NCI-H128 (cell line): Measurements from ENCODE around the gene KCNQ1OT1.

ENCODE experiments used
- DNase-seq: peaks from one replicate; lab custom pipeline; 2025; ENCODE audit not compliant: unreplicated experiment; lab: John Stamatoyannopoulos, UW

The KCNQ1OT1 gene

DNA sequence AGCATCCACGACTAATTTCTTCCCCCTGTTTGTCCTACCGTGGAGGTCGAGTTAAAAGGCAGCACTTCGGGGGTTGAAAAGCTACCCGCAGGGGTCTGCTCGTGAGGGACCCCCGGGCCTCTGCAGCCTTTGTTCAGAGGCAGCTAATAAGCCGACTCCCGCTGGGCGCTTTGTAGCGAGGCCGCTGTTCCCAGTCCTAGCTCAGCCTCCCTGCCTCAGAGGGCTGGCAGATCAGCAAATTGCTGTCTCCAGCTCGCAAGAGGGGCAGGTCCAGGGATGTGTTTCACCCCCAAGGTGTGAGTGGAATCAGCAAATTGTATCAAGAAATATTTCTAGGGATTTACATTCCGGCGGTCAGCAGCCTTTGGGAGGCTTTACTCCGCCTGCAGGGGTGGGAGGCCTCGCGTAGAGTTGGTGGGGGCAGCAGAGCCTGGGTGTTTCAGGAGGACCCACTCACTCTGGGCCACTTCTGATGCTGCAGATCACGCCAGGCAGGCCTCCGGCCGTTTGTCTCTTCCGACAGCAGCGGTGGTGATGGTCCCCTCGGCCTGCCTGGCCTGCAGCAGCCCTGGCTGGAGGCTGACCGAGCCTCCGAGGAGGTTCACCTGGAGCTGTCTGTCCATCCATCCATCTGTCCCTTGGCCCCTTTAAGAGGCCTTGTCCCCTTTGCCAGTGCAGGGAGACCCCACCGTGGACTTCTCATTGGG is 21.6 kb upstream of the KCNQ1OT1 start:
- no peak for DNase-seq

DNA sequence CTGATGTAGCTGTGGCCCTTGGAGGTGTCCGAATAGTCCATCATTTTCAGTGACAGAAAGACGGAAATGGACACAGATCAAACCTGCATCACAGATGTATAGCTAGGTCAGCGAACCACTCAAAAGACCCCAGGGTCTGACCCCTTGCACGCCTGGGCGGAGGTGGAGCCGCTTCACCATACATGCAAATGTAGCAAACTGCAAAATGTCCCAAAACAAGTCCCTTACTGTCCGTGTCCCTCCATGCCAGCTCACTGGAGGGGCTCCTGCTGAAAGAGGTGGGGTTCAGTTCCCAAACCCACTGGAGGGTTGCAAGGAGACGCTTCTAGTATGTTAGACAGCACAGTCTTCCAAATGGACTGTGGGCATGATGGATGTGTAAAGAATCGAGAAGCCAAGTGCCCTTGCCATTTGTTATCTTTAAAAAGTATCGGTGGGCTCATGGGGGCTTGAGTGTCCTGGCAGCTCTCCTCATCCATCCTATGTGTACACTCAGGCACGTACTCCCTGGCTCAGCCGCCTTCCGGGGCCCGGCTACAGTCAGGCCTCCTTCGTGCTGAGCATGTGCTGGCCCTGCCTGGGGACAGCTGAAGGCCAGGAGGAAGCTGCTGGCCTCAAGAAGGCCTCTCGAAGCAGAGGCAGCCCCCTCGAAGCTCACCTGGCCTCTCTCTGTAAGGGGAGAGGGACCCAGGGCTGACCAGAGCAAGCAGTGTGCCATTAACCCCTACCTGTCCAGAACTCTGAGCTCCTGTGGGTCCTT is 20.2 kb upstream of the KCNQ1OT1 start:
- no peak for DNase-seq

DNA sequence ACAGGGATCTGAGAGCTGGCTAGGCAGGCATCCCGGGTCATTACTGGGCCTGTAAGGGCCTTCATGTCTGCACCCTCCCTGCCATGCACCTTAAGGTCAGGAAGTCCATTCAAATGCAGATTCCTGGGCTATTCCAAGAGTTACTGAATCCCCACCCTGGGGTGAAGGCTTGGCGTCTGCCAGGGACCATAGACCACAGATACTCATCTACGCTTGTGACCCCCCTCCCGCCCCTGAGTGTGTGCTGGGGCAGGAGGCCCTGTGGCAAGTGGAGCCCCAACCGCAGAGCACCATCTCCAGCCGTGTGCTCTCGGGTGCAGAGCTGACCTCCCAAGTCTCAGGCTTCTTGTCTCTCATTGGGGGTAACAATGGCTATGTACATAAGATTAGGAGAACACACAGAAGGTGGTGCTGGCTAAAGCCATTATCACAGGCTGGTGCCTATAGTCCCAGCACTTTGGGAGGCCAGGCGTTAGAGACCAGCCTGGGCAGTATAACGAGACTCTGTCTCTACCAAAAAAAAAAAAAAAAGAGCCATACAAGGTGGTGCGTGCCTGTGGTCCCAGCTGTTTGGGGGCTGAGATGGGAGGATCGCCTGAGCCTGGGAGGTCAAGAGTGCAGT is 19.1 kb upstream of the KCNQ1OT1 start:
- no peak for DNase-seq

DNA sequence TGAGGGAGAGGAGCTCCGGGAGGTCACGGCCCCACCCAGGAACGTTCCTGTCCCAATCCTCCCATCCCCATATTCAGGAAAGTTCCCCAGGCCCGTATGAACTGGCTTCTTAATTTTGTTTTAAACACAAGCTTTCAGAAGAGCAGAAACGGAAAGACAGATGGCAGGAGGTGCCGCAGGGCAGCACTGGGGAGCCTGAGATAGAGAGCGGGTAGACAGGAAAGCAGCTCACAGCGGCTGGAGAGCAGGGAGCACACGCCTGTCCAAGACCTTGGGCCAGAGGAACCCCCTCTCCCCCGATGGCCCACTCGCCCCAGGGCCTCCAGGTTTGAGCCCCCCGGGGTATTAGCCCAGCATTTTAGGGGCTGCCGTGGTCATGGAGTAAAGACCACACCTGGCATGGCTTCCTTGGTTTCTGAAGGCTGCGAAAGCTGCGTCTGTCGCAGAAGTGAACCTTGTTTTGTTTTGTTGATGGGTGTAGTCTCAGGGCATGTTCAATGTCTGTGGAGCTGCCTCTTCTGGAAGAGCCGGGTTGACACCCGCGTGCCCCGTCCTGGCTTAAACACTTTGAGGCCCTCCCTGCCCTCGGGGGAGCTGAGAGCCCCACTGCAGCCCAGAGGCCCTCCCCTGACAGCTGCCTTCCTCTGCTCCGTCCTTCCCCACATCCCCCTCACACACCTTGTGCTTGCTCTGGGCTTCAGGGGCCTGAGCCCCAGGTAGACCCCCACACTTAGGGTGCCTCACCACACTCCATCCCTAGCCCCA is 17.9 kb upstream of the KCNQ1OT1 start:
- DNase-seq = no peak

DNA sequence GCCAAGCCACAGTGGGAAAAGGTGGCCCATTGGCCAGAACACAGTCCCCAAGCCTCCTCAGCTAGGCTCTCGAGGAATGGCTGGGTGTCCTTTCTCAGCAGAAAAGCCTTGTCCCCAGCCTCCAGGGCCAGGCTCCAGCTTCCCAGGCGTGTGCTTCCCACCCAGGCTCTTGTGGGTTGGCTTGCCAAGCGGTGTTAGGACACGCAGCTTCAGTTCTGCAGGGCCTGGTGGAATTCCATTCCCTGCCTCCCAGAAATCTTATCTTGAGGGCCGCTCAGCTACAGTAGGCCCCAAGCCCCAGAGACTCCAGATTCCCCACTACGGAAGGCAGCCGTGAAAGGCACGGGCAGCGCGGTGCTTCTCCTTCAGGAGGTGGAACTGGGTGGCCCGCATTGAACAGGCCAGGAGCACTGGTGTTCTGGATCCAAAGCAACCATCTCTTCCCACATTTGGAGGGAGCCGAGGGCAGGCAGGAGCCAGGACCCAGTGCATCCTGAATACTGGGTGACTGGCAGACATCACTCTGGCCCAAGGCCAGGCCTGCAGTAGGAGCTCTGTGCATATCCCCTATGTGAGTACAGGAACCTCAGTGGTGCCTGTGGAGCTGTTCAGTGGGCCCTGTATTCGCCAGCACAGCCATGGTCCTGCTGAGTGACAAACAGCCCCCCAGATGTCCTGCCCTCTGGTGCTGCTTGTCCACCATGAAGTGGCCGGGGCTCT is 16.7 kb upstream of the KCNQ1OT1 start:
- no peak for DNase-seq

DNA sequence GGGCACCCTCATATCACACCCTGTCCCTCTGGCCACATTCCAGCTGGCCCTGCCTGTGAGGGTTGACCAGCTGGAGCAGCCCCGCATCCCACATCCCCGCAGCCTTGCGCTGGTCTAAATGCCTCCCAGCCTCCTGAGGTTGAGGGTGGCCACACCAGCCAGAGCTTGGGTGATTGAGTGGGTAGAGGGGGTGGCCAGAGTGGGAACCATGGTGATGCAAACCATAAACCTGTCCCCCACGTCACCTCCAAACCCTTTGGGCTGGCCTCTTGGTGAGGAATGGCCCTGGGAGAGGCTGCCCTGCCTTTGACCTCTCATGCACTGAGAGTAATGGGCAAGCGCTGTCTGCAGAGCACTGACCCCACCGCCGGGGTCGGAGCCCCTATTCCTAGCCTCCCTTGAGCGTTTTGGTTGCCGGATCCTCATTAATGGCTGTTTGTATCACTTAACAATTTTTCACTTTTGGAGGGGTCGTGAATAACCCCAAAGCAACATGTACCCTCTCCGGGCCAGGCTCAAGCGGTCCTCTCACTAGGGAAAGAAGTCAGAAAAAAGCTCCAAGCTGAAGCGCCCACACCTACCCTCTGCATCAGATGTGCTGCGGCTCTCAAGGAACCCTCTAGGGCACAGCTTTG is 16.0 kb upstream of the KCNQ1OT1 start:
- no peak for DNase-seq

DNA sequence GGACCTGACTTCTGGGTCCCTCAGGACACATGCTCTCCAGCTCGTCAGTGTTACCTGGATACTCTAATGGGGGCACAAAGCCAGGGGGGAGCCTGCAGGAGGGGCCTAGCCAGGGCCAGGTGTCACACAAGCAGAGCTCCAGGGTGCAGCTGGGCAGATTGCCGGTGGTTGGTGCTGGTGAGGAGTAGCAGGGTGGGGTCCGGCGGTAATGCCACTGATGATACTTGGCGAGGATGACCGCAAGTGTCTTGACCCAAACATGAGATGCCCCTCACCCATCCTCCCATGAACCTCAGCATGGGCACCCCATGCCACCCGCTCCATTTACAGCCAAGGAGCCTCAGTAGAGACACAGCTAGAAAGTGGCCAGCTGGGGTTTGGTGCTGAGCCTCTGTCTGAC is 15.1 kb upstream of the KCNQ1OT1 start:
- no peak for DNase-seq

DNA sequence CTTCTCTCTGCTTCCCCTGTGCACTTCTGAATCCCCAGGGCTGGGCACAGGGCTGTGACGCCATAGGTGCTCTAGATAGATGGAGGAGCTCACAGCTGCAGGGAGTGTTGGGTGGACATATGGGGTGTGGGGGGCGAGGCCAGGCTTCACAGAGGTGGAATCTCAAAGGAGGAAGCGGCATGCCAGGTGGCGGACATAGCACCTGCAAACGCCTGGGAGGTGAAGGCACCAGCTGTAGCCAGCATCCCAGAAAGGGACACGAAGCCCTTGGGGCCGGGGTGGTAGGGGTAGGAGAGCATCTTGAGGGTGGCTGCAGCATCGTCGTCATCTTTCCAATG is 14.6 kb upstream of the KCNQ1OT1 start:
- DNase-seq = no peak

DNA sequence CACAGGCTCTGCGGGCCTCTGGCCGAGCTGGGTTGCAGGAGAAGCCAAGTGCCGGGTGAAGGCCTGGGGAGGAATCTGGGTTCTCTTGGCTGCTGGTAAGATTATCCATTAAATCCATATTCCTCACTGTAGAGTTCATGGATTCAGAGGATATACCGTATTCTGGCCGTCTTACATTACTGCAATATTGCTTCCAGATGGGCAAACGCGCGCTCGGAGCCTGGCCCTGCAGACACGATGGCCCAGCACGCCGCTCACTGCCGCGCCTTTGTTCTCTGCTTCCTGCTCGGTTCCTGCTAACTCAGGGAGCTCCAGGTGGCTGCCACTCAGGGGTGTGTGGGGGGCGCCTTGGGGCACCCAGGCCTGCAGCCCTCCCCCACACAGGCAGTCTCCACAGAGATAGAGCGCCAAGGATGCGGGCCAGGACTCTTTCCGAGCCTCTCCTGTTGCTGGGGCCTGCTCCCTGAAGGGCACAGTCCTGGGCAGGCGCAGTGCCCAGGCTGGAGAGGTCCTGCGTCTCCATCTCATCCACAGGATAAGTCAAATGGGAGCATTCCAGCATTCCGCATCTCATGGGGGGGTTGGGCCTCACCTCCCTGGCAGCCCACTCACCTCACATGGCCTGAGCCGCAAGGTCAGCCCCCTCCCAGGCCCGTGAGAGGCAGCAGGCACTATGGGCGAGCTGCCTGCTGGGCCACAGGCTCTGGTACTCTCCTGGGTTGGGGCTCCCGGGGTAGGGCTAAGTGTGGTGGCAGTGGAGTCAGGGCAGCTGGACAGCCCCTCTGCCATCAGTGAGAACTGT is 14.1 kb upstream of the KCNQ1OT1 start:
- DNase-seq = no peak

DNA sequence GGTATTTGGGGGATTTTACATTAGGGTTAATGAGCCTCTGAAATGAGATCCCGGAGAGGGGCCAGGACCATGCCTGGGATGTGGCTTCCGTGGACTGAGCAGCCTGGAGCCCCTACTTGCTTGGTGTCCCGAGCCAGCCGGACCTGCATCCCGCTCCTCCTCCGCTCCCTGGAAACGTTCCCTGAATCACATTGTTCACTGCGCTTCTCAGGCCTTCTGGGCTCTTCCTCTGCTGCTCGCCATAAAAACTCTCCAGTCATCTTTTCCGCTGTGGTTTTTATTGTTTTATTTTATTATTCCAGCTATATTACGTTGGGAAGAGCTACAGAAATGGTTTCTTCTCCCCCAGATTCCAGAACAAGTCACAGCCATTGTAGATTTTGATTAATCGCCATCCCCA is 13.3 kb upstream of the KCNQ1OT1 start:
- DNase-seq = no peak

DNA sequence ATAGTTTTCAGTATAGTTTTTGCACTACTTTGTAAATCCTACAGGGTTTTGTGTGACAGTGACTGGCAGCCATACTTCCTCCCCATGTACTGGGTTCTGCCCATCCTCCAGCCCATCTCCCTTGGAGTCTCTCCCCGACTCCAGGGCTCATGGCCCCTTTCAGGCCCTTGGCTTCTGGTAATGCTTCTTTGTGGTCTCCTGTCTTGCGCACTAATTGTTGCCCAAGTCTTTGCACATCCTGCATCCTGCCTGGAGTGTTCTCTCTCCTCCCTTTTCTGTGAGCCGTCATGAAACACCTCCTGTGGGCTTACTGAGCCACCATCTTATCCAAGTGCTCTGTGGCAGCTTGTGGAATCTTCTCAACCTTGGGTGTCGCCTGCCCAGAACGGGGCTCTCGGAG is 11.4 kb upstream of the KCNQ1OT1 start:
- DNase-seq = no peak

DNA sequence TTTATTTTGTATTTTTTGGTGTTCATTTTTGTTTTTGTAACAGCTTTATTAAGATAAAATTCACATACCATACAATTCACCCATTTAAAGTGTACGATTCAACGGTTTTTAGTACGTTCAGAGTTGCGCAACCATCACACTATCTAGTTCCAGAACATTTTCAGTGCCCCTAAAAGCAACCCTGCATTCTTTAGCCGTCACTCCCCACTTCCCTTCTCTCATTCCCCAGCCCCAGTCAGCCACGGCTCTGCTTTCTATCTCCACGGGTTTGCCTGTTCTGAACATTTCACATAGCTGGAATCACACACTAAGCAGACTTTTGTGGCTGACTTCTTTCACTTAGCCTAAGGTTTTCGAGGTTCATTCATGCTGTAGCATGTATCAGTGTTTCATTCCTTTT is 9.6 kb upstream of the KCNQ1OT1 start:
- DNase-seq = no peak

DNA sequence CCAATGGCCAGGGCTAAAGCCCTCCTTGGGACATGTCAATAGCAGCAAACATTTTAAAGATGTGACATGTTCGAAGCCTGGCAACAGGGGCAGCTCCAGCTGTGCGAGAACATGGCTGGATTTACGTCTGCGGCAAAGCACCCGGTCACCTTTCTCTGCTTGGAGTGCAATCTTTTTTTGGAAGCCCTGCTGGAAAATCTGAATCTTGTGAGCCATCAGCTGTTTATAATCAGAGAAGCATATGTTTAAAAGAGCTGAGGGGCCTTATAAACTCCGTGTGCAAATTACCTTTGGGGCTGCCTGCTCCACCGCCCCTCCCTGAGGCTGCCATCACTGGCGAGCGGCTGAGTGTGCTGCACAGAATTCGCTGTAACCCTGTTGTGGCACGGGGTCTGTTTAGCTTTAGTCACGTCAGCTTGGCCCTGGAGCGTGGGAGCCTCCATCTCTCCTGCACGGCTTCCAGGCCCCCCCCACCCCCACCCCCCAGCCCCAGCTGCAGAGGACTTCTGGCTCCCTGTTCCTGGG is 9.0 kb upstream of the KCNQ1OT1 start:
- DNase-seq = no peak

DNA sequence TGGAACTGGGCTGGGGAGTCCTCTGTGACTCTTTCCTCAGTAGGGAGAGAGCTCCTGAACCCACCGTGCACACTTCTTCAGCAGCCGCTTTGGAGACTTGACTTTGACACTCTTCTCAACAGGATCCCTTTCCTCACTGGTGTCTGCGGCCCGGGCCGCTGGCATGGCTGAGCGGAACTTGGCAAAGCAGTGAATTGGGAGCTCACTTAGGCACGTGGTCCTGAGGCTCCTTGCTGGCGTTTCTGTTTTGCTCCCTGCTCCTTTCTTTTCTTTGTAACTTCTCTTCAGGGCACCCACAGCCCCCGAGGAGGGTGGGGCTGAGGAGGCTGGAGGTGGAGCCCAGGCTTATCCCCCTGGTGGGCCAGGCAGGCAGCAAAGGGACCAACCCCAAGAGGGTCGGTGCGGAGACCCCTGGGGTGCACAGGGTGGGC is 8.4 kb upstream of the KCNQ1OT1 start:
- DNase-seq = no peak

DNA sequence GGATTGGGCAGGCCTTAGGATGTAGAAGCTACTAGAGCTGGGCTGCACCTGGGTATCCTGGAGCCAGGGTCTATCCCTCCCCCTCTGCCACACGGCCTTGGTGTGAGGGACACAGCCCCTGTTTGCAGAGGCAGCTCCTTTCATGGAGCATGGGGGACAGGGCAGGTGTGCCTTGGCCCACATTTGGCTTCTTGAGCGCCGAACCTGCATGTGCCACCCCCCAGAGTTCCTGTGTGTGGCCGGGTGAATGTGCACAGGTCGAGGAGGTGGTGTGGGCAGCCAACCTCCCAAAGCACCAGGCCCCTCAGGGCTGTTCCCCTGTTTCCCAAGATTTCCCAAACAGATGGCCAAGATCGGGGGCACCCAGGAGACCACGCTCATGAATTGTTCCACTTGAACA is 7.9 kb upstream of the KCNQ1OT1 start:
- no peak for DNase-seq

DNA sequence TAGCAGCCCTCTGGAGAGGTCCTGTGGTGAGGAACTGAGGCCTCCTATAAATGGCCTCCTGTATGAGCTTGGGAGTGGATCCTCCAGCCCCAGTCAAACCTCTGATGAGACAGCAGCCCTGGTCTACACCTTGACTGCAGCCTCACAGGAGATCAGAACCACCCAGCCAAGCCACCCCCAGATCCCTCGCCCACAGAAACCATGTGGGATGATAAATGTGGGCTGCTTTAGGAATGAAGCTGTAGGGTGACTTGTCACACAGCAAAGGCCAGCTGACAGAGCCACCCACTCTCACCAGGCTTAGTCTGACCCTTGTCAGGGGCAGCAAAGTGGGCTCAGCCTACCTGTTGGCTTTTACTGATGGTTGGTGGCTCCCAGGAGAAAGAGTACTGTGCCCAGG is 6.5 kb upstream of the KCNQ1OT1 start:
- DNase-seq = no peak

DNA sequence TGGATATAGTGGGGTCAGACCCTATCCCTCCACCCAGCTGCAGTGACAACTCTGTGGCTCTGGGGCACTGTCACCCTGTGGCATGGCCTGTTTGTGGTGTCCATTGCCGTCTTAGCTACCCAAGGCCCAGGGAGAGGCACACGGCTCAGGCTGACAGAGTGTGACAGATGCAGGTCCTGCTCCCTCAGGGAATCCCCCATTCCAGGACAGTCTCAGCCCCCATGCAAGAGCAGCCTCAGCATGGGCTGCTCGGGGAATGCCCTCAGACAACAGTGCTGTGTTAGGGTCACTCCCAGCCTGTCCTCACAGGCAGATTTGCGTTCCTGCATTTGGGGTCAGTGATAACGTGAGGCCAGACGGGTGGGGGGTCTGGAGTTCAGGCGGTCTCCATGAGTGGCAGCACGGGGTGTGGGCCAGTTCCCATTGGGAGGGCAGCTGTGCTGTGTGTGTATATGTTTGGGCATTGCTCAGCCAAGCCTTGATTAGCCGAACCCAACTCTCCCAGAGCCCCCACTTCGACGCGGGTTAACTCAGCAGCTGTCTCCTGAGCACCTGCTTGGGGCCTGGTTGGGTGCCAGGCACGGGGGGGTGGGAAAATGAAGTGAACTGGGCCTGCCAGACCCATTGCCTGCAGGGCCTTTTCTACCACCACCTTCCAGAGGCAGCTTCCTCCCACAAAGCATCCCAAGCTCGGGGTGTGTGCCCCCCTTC is 5.3 kb upstream of the KCNQ1OT1 start:
- DNase-seq = no peak

DNA sequence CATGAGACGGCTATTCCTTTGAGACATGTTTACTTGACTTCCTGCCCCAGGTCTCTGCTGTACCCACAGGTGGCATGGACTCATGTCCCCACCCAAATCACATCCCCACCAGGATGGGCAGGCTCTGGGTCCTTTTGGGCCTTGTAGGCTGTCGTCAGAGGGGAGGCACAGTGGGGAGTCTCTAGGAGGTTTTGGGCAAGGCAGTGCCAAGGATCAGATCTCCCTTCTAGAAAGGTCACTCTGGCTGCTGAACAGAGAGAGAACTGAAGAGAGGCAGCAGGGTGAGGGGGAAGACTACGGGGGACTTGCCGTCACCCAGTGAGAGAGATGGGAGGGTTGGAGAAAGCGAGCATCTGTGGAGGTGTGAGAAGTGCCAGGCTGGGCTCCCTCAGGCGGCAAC is 4.6 kb upstream of the KCNQ1OT1 start:
- no peak for DNase-seq
